ENCODE results near the gene PINK1.

PINK1 gene

GRCh38 chr1:20619999-20620398, 13.3 kb upstream of the PINK1 start:
- Histone ChIP-seq H3K4me3 (ENCODE audit: low read depth, low read length) (no peak overlapping the region), H3K36me3 (ENCODE audit: control insufficient read depth in 2 of 2, insufficient read depth in 1 of 2, low read length in 2 of 2) (no peaks in the 10 kb centered on the region), H3K27ac (ENCODE audit: extremely low read depth, low read depth, low read length) (no peak overlapping the region), H3K9me3 (ENCODE audit: control insufficient read depth, insufficient read depth, low read depth, low read length) (no peaks in the 10 kb centered on the region), H3K4me1 (ENCODE audit: control insufficient read depth, insufficient read depth, low read length) (no peaks in the 10 kb centered on the region)
- CTCF ChIA-PET = interaction anchor here (1.3 to 5.8 kb wide), 2 partner anchors 13 to 45 kb away, joined by 3 to 30 read pairs; partner anchors contain the start of gene PINK1
- no peak for TF ChIP-seq ZSCAN23 (tag by site-specific recombination; IDR thresholded peaks at IDR 0.05)
- TF ChIP-seq WT1 (tag by site-specific recombination; IDR thresholded peaks at IDR 0.05) = no peak
- no peak for TF ChIP-seq ZFHX2 (tag by site-specific recombination; conservative IDR thresholded peaks at IDR 0.05)
- TF ChIP-seq KLF9 (tag by site-specific recombination; IDR thresholded peaks at IDR 0.05; ENCODE audit: low read depth) = peak; percentile 20; the same call in 1 of the 2 replicates
- TF ChIP-seq KLF17 (tag by site-specific recombination; IDR thresholded peaks at IDR 0.05) = 0 out of 2 replicates have a peak, but pooled peaks have one; percentile 30
- TF ChIP-seq ZSCAN18 (tag by site-specific recombination; IDR thresholded peaks at IDR 0.05) = no peak
- peak; percentile 94 for TF ChIP-seq PRDM10 (tag by site-specific recombination; IDR thresholded peaks at IDR 0.05)
- TF ChIP-seq ZNF133 (tag by site-specific recombination; IDR thresholded peaks at IDR 0.05) = no peak
- no peak for TF ChIP-seq ZNF777 (tag by site-specific recombination; IDR thresholded peaks at IDR 0.05; ENCODE audit: borderline replicate concordance)
- no peak for TF ChIP-seq ZNF26 (tag by site-specific recombination; IDR thresholded peaks at IDR 0.05)
- POLR2A ChIA-PET = no interaction called here

GRCh38 chr1:20621012-20621411, 12.2 kb upstream of the PINK1 start:
- Histone ChIP-seq H3K9me3 (ENCODE audit: control insufficient read depth, insufficient read depth, low read depth, low read length) (no peaks in the 10 kb centered on the region), H3K36me3 (ENCODE audit: control insufficient read depth in 2 of 2, insufficient read depth in 1 of 2, low read length in 2 of 2) (no peaks in the 10 kb centered on the region), H3K27ac (ENCODE audit: extremely low read depth, low read depth, low read length) (no peak overlapping the region), H3K4me1 (ENCODE audit: control insufficient read depth, insufficient read depth, low read length) (no peaks in the 10 kb centered on the region), H3K4me3 (ENCODE audit: low read depth, low read length) (no peak overlapping the region)
- TF ChIP-seq CTCF (tag by site-specific recombination; IDR thresholded peaks at IDR 0.05) (no peak), ZBTB7A (tag by site-specific recombination; IDR thresholded peaks at IDR 0.05; ENCODE audit: low read depth) (no peak), ZNF548 (tag by site-specific recombination; IDR thresholded peaks at IDR 0.05) (no peak), ZNF404 (tag by site-specific recombination; IDR thresholded peaks at IDR 0.05) (no peak), ZNF2 (tag by site-specific recombination; IDR thresholded peaks at IDR 0.05) (no peak), ZNF239 (tag by site-specific recombination; IDR thresholded peaks at IDR 0.05) (no peak), ZNF433 (tag by site-specific recombination; IDR thresholded peaks at IDR 0.05; ENCODE audit: low read depth) (no peak), ZNF544 (tag by site-specific recombination; IDR thresholded peaks at IDR 0.05) (no peak), ZBTB21 (tag by site-specific recombination; IDR thresholded peaks at IDR 0.05) (no peak), ZNF558 (tag by site-specific recombination; IDR thresholded peaks at IDR 0.05) (no peak), HOXD13 (CRISPR knock-in tag; IDR thresholded peaks at IDR 0.05; ENCODE audit: borderline replicate concordance) (no peak), ZNF555 (tag by site-specific recombination; conservative IDR thresholded peaks at IDR 0.05) (no peak)
- ChIA-PET POLR2A (interaction anchor here (0.5 kb wide), 1 partner anchor 676 kb away, joined by 3 read pairs; no protein-coding TSS in a partner anchor), CTCF (interaction anchor here (0.6 to 5.8 kb wide), 3 partner anchors 12 to 217 kb away, joined by 3 to 30 read pairs (median 3); partner anchors contain the start of gene PINK1)

All from HEK293 (cell line).